GM23338 (cell line): ENCODE measurements around the gene TPO. TPM values are rescaled to one million over a fixed set of nuclear protein-coding genes. Genes with fewer than 3 reads are reported as not detected.

Experiments
- ATAC-seq: fragments of 200-7000 bp; cut with Tn5 transposase; 3 replicates; pipeline ENCODE4 v1.9.1; 2020
- DNase-seq: peaks from one replicate; pipeline ENCODE4 v3.0.0-alpha.2; 2015; ENCODE audit warnings: low spot score
- H2AFZ ChIP-seq: fragments of 200-600 bp; sonication (generic); 2 replicates; pipeline ENCODE4 v1.8.0; 2016; ENCODE audit warnings: antibody characterized with exemption, mild to moderate bottlenecking, moderate library complexity
- H3F3A ChIP-seq: fragments of 200-600 bp; sonication (generic); replicated peaks from 2 replicates; pipeline ENCODE4 v1.8.0; 2017; ENCODE audit warnings: antibody characterized with exemption, mixed run types, low read depth
- H3K27ac ChIP-seq: fragments of 200-600 bp; sonication (generic); 2 replicates; pipeline ENCODE4 v1.6.1; 2016; ENCODE audit warnings: low read depth
- H3K27me3 ChIP-seq: fragments of 200-600 bp; sonication (generic); 2 replicates; pipeline ENCODE4 v1.8.0; 2016; ENCODE audit warnings: mild to moderate bottlenecking, mixed run types, moderate library complexity; ENCODE audit not compliant: insufficient read depth
- H3K36me3 ChIP-seq: fragments of 200-600 bp; sonication (generic); 2 replicates; pipeline ENCODE4 v1.8.0; 2016; ENCODE audit warnings: mild to moderate bottlenecking; ENCODE audit not compliant: insufficient read depth
- H3K4me1 ChIP-seq: fragments of 200-600 bp; sonication (generic); 2 replicates; pipeline ENCODE4 v1.8.0; 2016; ENCODE audit warnings: mild to moderate bottlenecking, moderate library complexity; ENCODE audit not compliant: insufficient read depth
- H3K4me2 ChIP-seq: fragments of 200-600 bp; sonication (generic); 2 replicates; pipeline ENCODE4 v1.7.1; 2017; ENCODE audit warnings: mixed run types
- H3K4me3 ChIP-seq: fragments of 200-600 bp; sonication (generic); 2 replicates; pipeline ENCODE4 v1.6.1; 2016; ENCODE audit warnings: mixed run types
- H3K79me2 ChIP-seq: fragments of 200-600 bp; sonication (generic); replicated peaks from 2 replicates; pipeline ENCODE4 v1.8.0; 2017; ENCODE audit warnings: mild to moderate bottlenecking; ENCODE audit not compliant: insufficient read depth
- H3K9me2 ChIP-seq: fragments of 200-600 bp; sonication (generic); 2 replicates; pipeline ENCODE4 v1.8.0; 2017; ENCODE audit not compliant: insufficient read depth
- H4K20me1 ChIP-seq: fragments of 200-600 bp; sonication (generic); replicated peaks from 2 replicates; pipeline ENCODE4 v1.8.0; 2017; ENCODE audit warnings: mild to moderate bottlenecking; ENCODE audit not compliant: insufficient read depth
- H3K27ac Mint-ChIP-seq: 2 replicates; pipeline ENCODE4 v1.8.0; 2020; ENCODE audit warnings: inconsistent platforms, mild to moderate bottlenecking, moderate library complexity, mixed read lengths
- H3K27me3 Mint-ChIP-seq: 3 replicates; pipeline ENCODE4 v1.8.0; 2022; ENCODE audit warnings: low read depth, mild to moderate bottlenecking, moderate library complexity, mixed read lengths, inconsistent platforms; ENCODE audit not compliant: insufficient read depth, poor library complexity
- H3K36me3 Mint-ChIP-seq: 3 replicates; pipeline ENCODE4 v1.8.0; 2021; ENCODE audit warnings: low read depth, mild to moderate bottlenecking, inconsistent platforms, moderate library complexity, mixed read lengths
- H3K4me1 Mint-ChIP-seq: 3 replicates; pipeline ENCODE4 v1.8.0; 2020; ENCODE audit warnings: mild to moderate bottlenecking, inconsistent platforms, mixed read lengths
- H3K4me3 Mint-ChIP-seq: 3 replicates; pipeline ENCODE4 v1.8.0; 2021; ENCODE audit warnings: moderate library complexity, mild to moderate bottlenecking, inconsistent platforms, mixed read lengths
- H3K9me3 Mint-ChIP-seq: 3 replicates; pipeline ENCODE4 v1.8.0; 2020; ENCODE audit warnings: moderate library complexity, mild to moderate bottlenecking, inconsistent platforms, mixed read lengths
- CREB1 ChIP-seq: fragments of 250-450 bp; sonication (Bioruptor Pico); IDR thresholded peaks from 2 replicates; pipeline ENCODE4 v1.5.0; 2020; ENCODE audit warnings: low read depth, mild to moderate bottlenecking, moderate library complexity
- EZH2 ChIP-seq: fragments of 200-600 bp; sonication (generic); IDR thresholded peaks from one replicate; pipeline ENCODE4 v1.8.0; 2017; ENCODE audit warnings: antibody characterized with exemption, mild to moderate bottlenecking, low read depth; ENCODE audit not compliant: unreplicated experiment
- EZH2phosphoT487 ChIP-seq: fragments of 200-600 bp; sonication (generic); IDR thresholded peaks from one replicate; pipeline ENCODE4 v1.8.1; 2018; ENCODE audit warnings: antibody characterized with exemption; ENCODE audit not compliant: unreplicated experiment
- JUNB ChIP-seq: IDR thresholded peaks from one replicate; pipeline ENCODE4 v1.6.1; 2016; ENCODE audit warnings: antibody characterized with exemption; ENCODE audit not compliant: unreplicated experiment
- NANOG ChIP-seq: IDR thresholded peaks from 2 replicates; pipeline ENCODE4 v1.6.1; 2016; ENCODE audit warnings: antibody characterized with exemption, borderline replicate concordance
- POLR2AphosphoS5 ChIP-seq: IDR thresholded peaks from 2 replicates; pipeline ENCODE4 v1.6.1; 2016; ENCODE audit warnings: antibody characterized with exemption, low read depth
- STAT1 ChIP-seq: IDR thresholded peaks from one replicate; pipeline ENCODE4 v1.6.1; 2016; ENCODE audit warnings: antibody characterized with exemption; ENCODE audit not compliant: unreplicated experiment
- ZNF114 ChIP-seq: fragments of 250-450 bp; sonication (Bioruptor Pico); IDR thresholded peaks from 2 replicates; pipeline ENCODE4 v1.5.0; 2020; ENCODE audit warnings: mild to moderate bottlenecking, moderate library complexity
- ZNF331 ChIP-seq: fragments of 250-450 bp; sonication (Bioruptor Pico); IDR thresholded peaks from 2 replicates; pipeline ENCODE4 v1.5.0; 2020; ENCODE audit warnings: low read depth, mild to moderate bottlenecking, moderate library complexity
- polyA plus RNA-seq: library from polyadenylated mRNA; unstranded; fragments of >200 nt; fragmentation: Nextera tagmentation; extraction: Ambion mirVana; gene quantifications from 2 replicates; pipeline ENCODE4 v1.2.1, GENCODE V29; 2016
- total RNA-seq: library from RNA; depleted of rRNA; stranded (reverse); fragments of >200 nt; shearing (Covaris generic); gene quantifications from 2 replicates; pipeline ENCODE4 v1.2.3, GENCODE V29; 2014
- TF ChIP-seq, protein P1 (sequence below), 2 experiments: fragments of 200-600 bp in 1 of 2; sonication (generic) in 1 of 2; conservative IDR thresholded peaks; 2 replicates each; pipeline versions ENCODE4 v1.5.1 to v1.6.1; 2016 to 2017; ENCODE audit warnings: antibody characterized with exemption in 2 of 2, low read depth in 2 of 2, mild to moderate bottlenecking in 2 of 2, moderate library complexity in 1 of 2
- TF ChIP-seq, protein P2 (sequence below): fragments of 250-450 bp; sonication (Bioruptor Pico); IDR thresholded peaks from 2 replicates; pipeline ENCODE4 v1.5.0; 2020; ENCODE audit warnings: mild to moderate bottlenecking, moderate library complexity
- TF ChIP-seq, protein P3 (sequence below): IDR thresholded peaks from 2 replicates; pipeline ENCODE4 v1.6.1; 2016; ENCODE audit warnings: antibody characterized with exemption
- TF ChIP-seq, protein P4 (sequence below): IDR thresholded peaks from one replicate; pipeline ENCODE4 v1.6.1; 2018; ENCODE audit warnings: antibody characterized with exemption; ENCODE audit not compliant: unreplicated experiment

TPO gene
- total and polyA plus RNA-seq, 2 experiments from 2014 or later: 0.74 TPM; not detected in 1

DNA sequence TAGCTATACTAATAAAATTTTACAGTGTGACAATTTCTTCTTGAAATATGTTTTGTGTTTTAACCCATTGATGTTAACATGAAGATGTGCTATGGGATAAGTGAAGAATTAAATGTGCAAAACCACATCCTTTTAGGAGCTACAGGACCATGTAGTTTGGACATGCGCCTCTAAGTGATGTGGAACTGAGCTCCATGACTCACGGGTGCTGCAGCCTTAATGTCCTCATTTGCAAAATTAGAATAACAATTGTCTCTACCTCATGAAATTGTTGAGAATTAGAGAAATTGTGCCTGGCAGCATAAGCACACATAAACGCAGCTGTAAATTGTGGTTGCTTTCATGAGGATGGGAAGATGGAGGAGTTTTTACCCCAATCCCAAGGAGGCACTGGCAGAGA, 31.6 kb upstream of the TPO start:
- no peak for ATAC-seq
- Mint-ChIP-seq H3K36me3 (no peaks in the 10 kb centered on the region), H3K4me3 (no peak overlapping the region), H3K27me3 (peaks cover 14% of the 10 kb centered on the region), H3K9me3 (no peaks in the 10 kb centered on the region; the same call in 2 of the 3 replicates), H3K4me1 (peaks cover 8% of the 10 kb centered on the region), H3K27ac (no peak overlapping the region)
- H3K9me2 ChIP-seq: no peaks in the 10 kb centered on the region
- no peak overlapping the region for H2AFZ ChIP-seq
- no peak for TF ChIP-seq ZNF114
- TF ChIP-seq EZH2: no peak
- no peak for TF ChIP-seq EZH2phosphoT487
- TF ChIP-seq JUNB: no peak
- TF ChIP-seq, protein P1, sequence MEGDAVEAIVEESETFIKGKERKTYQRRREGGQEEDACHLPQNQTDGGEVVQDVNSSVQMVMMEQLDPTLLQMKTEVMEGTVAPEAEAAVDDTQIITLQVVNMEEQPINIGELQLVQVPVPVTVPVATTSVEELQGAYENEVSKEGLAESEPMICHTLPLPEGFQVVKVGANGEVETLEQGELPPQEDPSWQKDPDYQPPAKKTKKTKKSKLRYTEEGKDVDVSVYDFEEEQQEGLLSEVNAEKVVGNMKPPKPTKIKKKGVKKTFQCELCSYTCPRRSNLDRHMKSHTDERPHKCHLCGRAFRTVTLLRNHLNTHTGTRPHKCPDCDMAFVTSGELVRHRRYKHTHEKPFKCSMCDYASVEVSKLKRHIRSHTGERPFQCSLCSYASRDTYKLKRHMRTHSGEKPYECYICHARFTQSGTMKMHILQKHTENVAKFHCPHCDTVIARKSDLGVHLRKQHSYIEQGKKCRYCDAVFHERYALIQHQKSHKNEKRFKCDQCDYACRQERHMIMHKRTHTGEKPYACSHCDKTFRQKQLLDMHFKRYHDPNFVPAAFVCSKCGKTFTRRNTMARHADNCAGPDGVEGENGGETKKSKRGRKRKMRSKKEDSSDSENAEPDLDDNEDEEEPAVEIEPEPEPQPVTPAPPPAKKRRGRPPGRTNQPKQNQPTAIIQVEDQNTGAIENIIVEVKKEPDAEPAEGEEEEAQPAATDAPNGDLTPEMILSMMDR (conservative IDR thresholded peaks at IDR 0.05; ENCODE audit: low read depth in 2 of 2): no peak
- TF ChIP-seq POLR2AphosphoS5: no peak
- TF ChIP-seq ZNF331 (CRISPR knock-in tag): no peak
- TF ChIP-seq, protein P2, sequence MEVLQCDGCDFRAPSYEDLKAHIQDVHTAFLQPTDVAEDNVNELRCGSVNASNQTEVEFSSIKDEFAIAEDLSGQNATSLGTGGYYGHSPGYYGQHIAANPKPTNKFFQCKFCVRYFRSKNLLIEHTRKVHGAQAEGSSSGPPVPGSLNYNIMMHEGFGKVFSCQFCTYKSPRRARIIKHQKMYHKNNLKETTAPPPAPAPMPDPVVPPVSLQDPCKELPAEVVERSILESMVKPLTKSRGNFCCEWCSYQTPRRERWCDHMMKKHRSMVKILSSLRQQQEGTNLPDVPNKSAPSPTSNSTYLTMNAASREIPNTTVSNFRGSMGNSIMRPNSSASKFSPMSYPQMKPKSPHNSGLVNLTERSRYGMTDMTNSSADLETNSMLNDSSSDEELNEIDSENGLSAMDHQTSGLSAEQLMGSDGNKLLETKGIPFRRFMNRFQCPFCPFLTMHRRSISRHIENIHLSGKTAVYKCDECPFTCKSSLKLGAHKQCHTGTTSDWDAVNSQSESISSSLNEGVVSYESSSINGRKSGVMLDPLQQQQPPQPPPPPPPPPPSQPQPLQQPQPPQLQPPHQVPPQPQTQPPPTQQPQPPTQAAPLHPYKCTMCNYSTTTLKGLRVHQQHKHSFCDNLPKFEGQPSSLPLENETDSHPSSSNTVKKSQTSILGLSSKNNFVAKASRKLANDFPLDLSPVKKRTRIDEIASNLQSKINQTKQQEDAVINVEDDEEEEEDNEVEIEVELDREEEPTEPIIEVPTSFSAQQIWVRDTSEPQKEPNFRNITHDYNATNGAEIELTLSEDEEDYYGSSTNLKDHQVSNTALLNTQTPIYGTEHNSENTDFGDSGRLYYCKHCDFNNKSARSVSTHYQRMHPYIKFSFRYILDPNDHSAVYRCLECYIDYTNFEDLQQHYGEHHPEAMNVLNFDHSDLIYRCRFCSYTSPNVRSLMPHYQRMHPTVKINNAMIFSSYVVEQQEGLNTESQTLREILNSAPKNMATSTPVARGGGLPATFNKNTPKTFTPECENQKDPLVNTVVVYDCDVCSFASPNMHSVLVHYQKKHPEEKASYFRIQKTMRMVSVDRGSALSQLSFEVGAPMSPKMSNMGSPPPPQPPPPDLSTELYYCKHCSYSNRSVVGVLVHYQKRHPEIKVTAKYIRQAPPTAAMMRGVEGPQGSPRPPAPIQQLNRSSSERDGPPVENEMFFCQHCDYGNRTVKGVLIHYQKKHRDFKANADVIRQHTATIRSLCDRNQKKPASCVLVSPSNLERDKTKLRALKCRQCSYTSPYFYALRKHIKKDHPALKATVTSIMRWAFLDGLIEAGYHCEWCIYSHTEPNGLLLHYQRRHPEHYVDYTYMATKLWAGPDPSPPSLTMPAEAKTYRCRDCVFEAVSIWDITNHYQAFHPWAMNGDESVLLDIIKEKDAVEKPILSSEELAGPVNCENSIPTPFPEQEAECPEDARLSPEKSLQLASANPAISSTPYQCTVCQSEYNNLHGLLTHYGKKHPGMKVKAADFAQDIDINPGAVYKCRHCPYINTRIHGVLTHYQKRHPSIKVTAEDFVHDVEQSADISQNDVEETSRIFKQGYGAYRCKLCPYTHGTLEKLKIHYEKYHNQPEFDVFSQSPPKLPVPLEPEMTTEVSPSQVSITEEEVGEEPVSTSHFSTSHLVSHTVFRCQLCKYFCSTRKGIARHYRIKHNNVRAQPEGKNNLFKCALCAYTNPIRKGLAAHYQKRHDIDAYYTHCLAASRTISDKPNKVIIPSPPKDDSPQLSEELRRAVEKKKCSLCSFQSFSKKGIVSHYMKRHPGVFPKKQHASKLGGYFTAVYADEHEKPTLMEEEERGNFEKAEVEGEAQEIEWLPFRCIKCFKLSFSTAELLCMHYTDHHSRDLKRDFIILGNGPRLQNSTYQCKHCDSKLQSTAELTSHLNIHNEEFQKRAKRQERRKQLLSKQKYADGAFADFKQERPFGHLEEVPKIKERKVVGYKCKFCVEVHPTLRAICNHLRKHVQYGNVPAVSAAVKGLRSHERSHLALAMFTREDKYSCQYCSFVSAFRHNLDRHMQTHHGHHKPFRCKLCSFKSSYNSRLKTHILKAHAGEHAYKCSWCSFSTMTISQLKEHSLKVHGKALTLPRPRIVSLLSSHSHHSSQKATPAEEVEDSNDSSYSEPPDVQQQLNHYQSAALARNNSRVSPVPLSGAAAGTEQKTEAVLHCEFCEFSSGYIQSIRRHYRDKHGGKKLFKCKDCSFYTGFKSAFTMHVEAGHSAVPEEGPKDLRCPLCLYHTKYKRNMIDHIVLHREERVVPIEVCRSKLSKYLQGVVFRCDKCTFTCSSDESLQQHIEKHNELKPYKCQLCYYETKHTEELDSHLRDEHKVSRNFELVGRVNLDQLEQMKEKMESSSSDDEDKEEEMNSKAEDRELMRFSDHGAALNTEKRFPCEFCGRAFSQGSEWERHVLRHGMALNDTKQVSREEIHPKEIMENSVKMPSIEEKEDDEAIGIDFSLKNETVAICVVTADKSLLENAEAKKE (CRISPR knock-in tag): no peak
- no peak for TF ChIP-seq STAT1
- TF ChIP-seq, protein P3, sequence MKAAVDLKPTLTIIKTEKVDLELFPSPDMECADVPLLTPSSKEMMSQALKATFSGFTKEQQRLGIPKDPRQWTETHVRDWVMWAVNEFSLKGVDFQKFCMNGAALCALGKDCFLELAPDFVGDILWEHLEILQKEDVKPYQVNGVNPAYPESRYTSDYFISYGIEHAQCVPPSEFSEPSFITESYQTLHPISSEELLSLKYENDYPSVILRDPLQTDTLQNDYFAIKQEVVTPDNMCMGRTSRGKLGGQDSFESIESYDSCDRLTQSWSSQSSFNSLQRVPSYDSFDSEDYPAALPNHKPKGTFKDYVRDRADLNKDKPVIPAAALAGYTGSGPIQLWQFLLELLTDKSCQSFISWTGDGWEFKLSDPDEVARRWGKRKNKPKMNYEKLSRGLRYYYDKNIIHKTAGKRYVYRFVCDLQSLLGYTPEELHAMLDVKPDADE: no peak
- no peak for TF ChIP-seq CREB1 (CRISPR knock-in tag)
- no peak for TF ChIP-seq NANOG
- TF ChIP-seq, protein P4, sequence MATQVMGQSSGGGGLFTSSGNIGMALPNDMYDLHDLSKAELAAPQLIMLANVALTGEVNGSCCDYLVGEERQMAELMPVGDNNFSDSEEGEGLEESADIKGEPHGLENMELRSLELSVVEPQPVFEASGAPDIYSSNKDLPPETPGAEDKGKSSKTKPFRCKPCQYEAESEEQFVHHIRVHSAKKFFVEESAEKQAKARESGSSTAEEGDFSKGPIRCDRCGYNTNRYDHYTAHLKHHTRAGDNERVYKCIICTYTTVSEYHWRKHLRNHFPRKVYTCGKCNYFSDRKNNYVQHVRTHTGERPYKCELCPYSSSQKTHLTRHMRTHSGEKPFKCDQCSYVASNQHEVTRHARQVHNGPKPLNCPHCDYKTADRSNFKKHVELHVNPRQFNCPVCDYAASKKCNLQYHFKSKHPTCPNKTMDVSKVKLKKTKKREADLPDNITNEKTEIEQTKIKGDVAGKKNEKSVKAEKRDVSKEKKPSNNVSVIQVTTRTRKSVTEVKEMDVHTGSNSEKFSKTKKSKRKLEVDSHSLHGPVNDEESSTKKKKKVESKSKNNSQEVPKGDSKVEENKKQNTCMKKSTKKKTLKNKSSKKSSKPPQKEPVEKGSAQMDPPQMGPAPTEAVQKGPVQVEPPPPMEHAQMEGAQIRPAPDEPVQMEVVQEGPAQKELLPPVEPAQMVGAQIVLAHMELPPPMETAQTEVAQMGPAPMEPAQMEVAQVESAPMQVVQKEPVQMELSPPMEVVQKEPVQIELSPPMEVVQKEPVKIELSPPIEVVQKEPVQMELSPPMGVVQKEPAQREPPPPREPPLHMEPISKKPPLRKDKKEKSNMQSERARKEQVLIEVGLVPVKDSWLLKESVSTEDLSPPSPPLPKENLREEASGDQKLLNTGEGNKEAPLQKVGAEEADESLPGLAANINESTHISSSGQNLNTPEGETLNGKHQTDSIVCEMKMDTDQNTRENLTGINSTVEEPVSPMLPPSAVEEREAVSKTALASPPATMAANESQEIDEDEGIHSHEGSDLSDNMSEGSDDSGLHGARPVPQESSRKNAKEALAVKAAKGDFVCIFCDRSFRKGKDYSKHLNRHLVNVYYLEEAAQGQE: no peak
- no peaks in the 10 kb centered on the region for H3F3A ChIP-seq
- 0 out of 2 replicates have a peak, but pooled peaks cover 3% of the 10 kb centered on the region for H3K4me1 ChIP-seq
- no peak overlapping the region for H3K4me3 ChIP-seq
- no peaks in the 10 kb centered on the region for H3K36me3 ChIP-seq
- DNase-seq: no peak
- H3K79me2 ChIP-seq: no peaks in the 10 kb centered on the region
- H3K4me2 ChIP-seq: 0 out of 2 replicates have a peak overlapping the region, but pooled peaks have one; percentile 14
- H3K27me3 ChIP-seq: peaks cover 8% of the 10 kb centered on the region; the same call in 1 of the 2 replicates
- H4K20me1 ChIP-seq: no peaks in the 10 kb centered on the region
- H3K27ac ChIP-seq: no peak overlapping the region
